Pancreas (tissue), 10 donors: ENCODE data around the gene OR2AG2. TPM values are rescaled to one million over a fixed set of nuclear protein-coding genes. Genes with fewer than 3 reads are reported as not detected.

Experiments
- ATAC-seq, 4 donors: fragments of 200-7000 bp; cut with Tn5 transposase; one replicate each; pipeline versions ENCODE4 v1.8.0 to v1.9.1; 2020; ENCODE audit warnings: mild to moderate bottlenecking in 4 of 4, moderate library complexity in 4 of 4
- DNase-seq, 6 donors: peaks; one replicate each; pipeline ENCODE4 v3.0.0-alpha.2; 2020
- FAIRE-seq: peaks from 2 replicates; lab custom pipeline; 2012; peaks lifted over from hg19 to GRCh38; lab: Jason Lieb, UNC
- H3K27ac ChIP-seq, 4 donors: fragments of 200-600 bp; sonication (generic); 1 replicate in 3 of 4; 2 replicates in 1 of 4; pipeline versions ENCODE4 v1.5.0 to v1.8.0; 2020
- H3K27me3 ChIP-seq, 4 donors: fragments of 200-600 bp; one replicate each; pipeline ENCODE4 v1.8.0; 2021
- H3K36me3 ChIP-seq, 3 donors: fragments of 200-600 bp; sonication (generic) in 1 of 3; one replicate each; pipeline versions ENCODE4 v1.5.0 to v1.8.0; 2020 to 2021
- H3K4me1 ChIP-seq, 3 donors: fragments of 200-600 bp; one replicate each; pipeline ENCODE4 v1.8.0; 2021
- H3K4me3 ChIP-seq, 4 donors: fragments of 200-600 bp; sonication (generic) in 2 of 4; one replicate each; pipeline versions ENCODE4 v1.5.0 to v1.8.0; 2020 to 2021
- H3K9me3 ChIP-seq, 4 donors: fragments of 200-600 bp; one replicate each; pipeline ENCODE4 v1.8.0; 2021
- CTCF ChIP-seq, 4 donors: fragments of 200-600 bp; sonication (generic) in 3 of 4; IDR thresholded peaks; one replicate each; pipeline versions ENCODE4 v1.5.0 to v1.8.0; 2021; ENCODE audit warnings: antibody characterized with exemption in 4 of 4
- WGBS, 2 donors: extraction: QIAGEN DNeasy Blood & Tissue Kit; methylation state at CpG; one replicate each; pipeline ENCODE4 v1.1.7; 2013; 5-methylcytosine and 5-hydroxymethylcytosine counted together
- intact Hi-C, 3 donors: fragments of 100-400 bp; cut with DNase I; formaldehyde crosslinking; loops; one replicate each; pipeline versions ENCODE4 v1.11.1 to v1.14.2; 2022
- polyA plus RNA-seq, 2 donors: library from polyadenylated mRNA; stranded (reverse); fragments of 200-250 nt; gene quantifications; one replicate each; pipeline ENCODE4 v1.2.3, GENCODE V29; 2013
- total RNA-seq, 6 donors: library from RNA; stranded (reverse); fragmentation: NEBNext Ultra II Directional in 4 of 6; extraction: Animal tissue kit (Norgen Biotek cat#: 25700) in 4 of 6; gene quantifications; one replicate each; pipeline versions ENCODE4 v1.2.1 to v1.2.4, GENCODE V29; 2021 to 2023
- donor health status: healthy with polysubstance abuse.
- donor health status: DM: no; HTN: no; CAD: no; lungs with moderate emphysema.
- donor health status: DM: no; HTN: no; CAD: no.
- donor health status: control.
- donor health status: control.
- donor health status: Bipolar disorder and iron deficiency.
- donor health status: DM: yes; HTN: yes; CAD: no.
- donor health status: DM: no; HTN: no; CAD: no.
- donor health status: DM: no; HTN: no; CAD: no.
- donor health status: DM: yes; HTN: yes; CAD: no.

OR2AG2 gene
- total and polyA plus RNA-seq, 8 donors: 0.08 to 0.17 (median 0.12) TPM; not detected in 3

- 39 to 56% methylated on average over 6 of the region's 6 CpGs for WGBS, 2 donors
- Histone ChIP-seq H3K9me3 (no peaks in the 10 kb centered on the region), H3K27me3 (no peaks in the 10 kb centered on the region), H3K4me1 (no peaks in the 10 kb centered on the region), H3K4me3 (no peak overlapping the region), H3K27ac (no peak overlapping the region), H3K36me3 (no peaks in the 10 kb centered on the region)
- DNase-seq: no peak
- no peak for FAIRE-seq
- intact Hi-C loops: no loop called here
- TF ChIP-seq CTCF (IDR thresholded peaks at IDR 0.05): no peak
- ATAC-seq: no peak
Observed at GRCh38 chr11:6727971-6728760, 43.6 kb downstream of the OR2AG2 start.

DNA sequence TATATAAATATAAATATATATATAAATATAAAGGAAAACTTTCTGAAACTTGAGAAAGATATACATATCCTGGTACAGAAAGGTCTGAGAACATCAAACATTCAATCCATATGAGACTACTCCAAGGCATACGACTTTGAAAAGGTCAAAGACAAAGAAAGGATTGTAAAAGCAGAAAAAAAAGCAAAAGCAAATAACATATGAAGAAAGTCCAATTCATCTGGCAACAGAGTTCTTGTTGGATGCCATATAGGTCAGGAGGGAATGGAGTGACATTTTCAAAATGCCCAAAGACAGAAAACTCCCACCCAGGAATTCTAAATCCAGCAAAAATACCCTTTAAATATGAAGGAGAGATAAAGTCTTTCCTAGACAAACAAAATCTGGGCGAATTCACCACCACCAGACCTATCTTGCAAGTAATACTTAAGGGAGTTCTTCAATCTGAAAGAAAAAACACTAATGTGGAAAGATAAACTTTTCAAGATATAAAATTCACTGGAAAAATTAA is 46.3 kb downstream of the OR2AG2 start:
- WGBS, 2 donors: 26 to 30% methylated on average over 2 of the region's 2 CpGs
- intact Hi-C loops: no loop called here
- no peak for TF ChIP-seq CTCF (IDR thresholded peaks at IDR 0.05)
- Histone ChIP-seq H3K27me3 (no peaks in the 10 kb centered on the region), H3K4me3 (no peak overlapping the region), H3K4me1 (no peaks in the 10 kb centered on the region), H3K27ac (no peak overlapping the region), H3K9me3 (no peaks in the 10 kb centered on the region), H3K36me3 (no peaks in the 10 kb centered on the region)
- DNase-seq: no peak
- ATAC-seq: no peak
- FAIRE-seq: no peak

DNA sequence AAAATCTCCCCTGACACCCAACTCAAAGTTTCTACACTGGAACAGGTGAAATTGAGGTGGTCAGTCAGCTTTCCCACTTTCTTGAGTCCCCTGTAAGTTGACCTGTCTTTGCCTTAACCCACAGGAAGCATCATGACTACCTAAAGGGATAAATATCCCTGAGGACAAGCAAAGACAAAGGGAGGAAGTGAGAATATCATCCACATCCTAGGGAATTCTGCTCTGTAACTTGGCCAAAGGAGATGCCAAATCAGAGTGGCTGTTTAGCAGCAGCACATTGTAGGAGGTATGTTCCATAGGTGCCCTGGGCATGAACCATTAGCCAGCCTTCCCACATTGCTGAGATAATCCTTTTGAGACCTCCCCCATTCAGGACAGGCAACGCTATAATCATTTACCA is 47.8 kb downstream of the OR2AG2 start:
- Histone ChIP-seq H3K36me3 (no peaks in the 10 kb centered on the region), H3K4me3 (no peak overlapping the region), H3K4me1 (no peaks in the 10 kb centered on the region), H3K9me3 (no peaks in the 10 kb centered on the region), H3K27ac (no peak overlapping the region), H3K27me3 (no peaks in the 10 kb centered on the region)
- FAIRE-seq: no peak
- no peak for ATAC-seq
- TF ChIP-seq CTCF (IDR thresholded peaks at IDR 0.05): no peak
- WGBS, 2 donors: 57 to 68% methylated on average over 1 of the region's 1 CpG
- intact Hi-C loops: no loop called here
- DNase-seq: no peak

- H3K36me3 ChIP-seq: no peaks in the 10 kb centered on the region
- H3K4me1 ChIP-seq: no peaks in the 10 kb centered on the region
- no peak for TF ChIP-seq CTCF (IDR thresholded peaks at IDR 0.05)
- FAIRE-seq: no peak
- H3K9me3 ChIP-seq: no peaks in the 10 kb centered on the region
- ATAC-seq: no peak
- no peaks in the 10 kb centered on the region for H3K27me3 ChIP-seq
- no peak for DNase-seq
- intact Hi-C loops: no loop called here
- no peak overlapping the region for H3K4me3 ChIP-seq
- 81 to 93% methylated on average over 1 of the region's 1 CpG for WGBS, 2 donors
- H3K27ac ChIP-seq: no peak overlapping the region
Observed at GRCh38 chr11:6721343-6721742, 50.4 kb downstream of the OR2AG2 start.

DNA sequence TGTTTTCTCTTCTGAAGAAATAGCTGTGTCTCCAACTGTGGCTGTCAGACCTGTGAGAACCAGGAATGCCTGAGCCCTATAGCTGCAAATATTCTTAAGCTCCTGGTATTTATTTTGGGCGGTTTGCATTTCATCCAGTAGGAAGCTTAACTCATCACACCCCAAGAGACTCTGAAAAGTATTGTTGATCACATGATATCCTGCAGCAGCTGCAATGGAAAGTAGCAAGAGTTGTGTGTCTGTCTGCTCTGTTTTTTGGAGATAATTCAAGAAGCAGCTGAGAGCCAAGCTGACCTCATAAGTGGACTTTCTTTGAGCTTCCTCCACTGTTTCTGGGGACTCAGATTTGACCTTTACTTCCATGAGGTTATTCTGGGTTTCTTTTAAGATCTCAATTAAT is 52.2 kb downstream of the OR2AG2 start:
- 42 to 67% methylated on average over 1 of the region's 1 CpG for WGBS, 2 donors

More for the DNA sequence above, 52.2 kb downstream of the OR2AG2 start:
- Histone ChIP-seq H3K9me3 (no peaks in the 10 kb centered on the region), H3K27me3 (no peaks in the 10 kb centered on the region), H3K36me3 (no peaks in the 10 kb centered on the region), H3K4me3 (no peak overlapping the region), H3K4me1 (no peaks in the 10 kb centered on the region), H3K27ac (no peak overlapping the region)
- DNase-seq: no peak
- intact Hi-C loops: no loop called here
- no peak for TF ChIP-seq CTCF (IDR thresholded peaks at IDR 0.05)
- ATAC-seq: no peak
- FAIRE-seq: no peak
